Body of pancreas (tissue), 4 donors: ENCODE results near the gene TMPRSS13. TPM values are rescaled to one million over a fixed set of nuclear protein-coding genes. Genes with fewer than 3 reads are reported as not detected.

ENCODE experiments used
- ATAC-seq: fragments of 150-250 bp; one replicate; pipeline ENCODE4 v1.9.1; 2016
- DNase-seq, 4 donors: peaks; one replicate each; pipeline ENCODE4 v3.0.0-alpha.2; 2019
- H3K27ac ChIP-seq, 4 donors: fragments of 200-600 bp; sonication (generic); 1 replicate in 3 of 4; 2 replicates in 1 of 4; pipeline versions ENCODE4 v1.5.1 to v1.6.1; 2016 to 2019; ENCODE audit warnings: mild to moderate bottlenecking in 1 of 4, mixed read lengths in 1 of 4, moderate library complexity in 1 of 4
- H3K27me3 ChIP-seq, 2 donors: fragments of 200-600 bp; sonication (generic); one replicate each; pipeline ENCODE4 v1.6.0; 2016; ENCODE audit warnings: mild to moderate bottlenecking in 1 of 2
- H3K36me3 ChIP-seq, 2 donors: fragments of 200-600 bp; sonication (generic); replicated peaks in 1 of 2; 2 replicates each; pipeline ENCODE4 v1.5.1; 2016; ENCODE audit warnings: low read depth in 2 of 2; ENCODE audit not compliant: insufficient read depth in 1 of 2
- H3K4me1 ChIP-seq: fragments of 200-600 bp; sonication (generic); one replicate; pipeline ENCODE4 v1.6.0; 2016
- H3K4me3 ChIP-seq, 2 donors: fragments of 200-600 bp; sonication (generic); 1 replicate in 1 of 2; 2 replicates in 1 of 2; pipeline ENCODE4 v1.5.1; 2016 to 2019
- H3K9me3 ChIP-seq, 3 donors: fragments of 200-600 bp; sonication (generic); 1 replicate in 2 of 3; 2 replicates in 1 of 3; pipeline ENCODE4 v1.5.1; 2016
- POLR2A ChIP-seq, 3 donors: fragments of 450-650 bp; IDR thresholded peaks; one replicate each; pipeline ENCODE4 v1.6.1; 2016; ENCODE audit warnings: antibody characterized with exemption in 3 of 3, mild to moderate bottlenecking in 2 of 3
- WGBS, 2 donors: methylation state at CpG; one replicate each; pipeline ENCODE4 v1.1.5; 2017; 5-methylcytosine and 5-hydroxymethylcytosine counted together
- intact Hi-C: fragments of 100-400 bp; cut with DNase I; formaldehyde crosslinking; loops from one replicate; pipeline ENCODE4 v1.15.1; 2023
- total RNA-seq, 2 donors: library from RNA; depleted of rRNA; stranded (reverse); fragments of >200 nt; gene quantifications; one replicate each; pipeline ENCODE4 v1.1.0, GENCODE V29; 2016
- TF ChIP-seq, protein P1 (sequence below), 7 experiments: fragments of 450-650 bp in 4 of 7; fragments of 200-600 bp in 3 of 7; sonication (generic) in 3 of 7; IDR thresholded peaks; one replicate each; pipeline ENCODE4 v1.5.1; 2016 to 2019; ENCODE audit warnings: antibody characterized with exemption in 7 of 7

Gene TMPRSS13
- total RNA-seq, 2 donors from 2014 or later: 1.6 to 4.9 TPM

DNA sequence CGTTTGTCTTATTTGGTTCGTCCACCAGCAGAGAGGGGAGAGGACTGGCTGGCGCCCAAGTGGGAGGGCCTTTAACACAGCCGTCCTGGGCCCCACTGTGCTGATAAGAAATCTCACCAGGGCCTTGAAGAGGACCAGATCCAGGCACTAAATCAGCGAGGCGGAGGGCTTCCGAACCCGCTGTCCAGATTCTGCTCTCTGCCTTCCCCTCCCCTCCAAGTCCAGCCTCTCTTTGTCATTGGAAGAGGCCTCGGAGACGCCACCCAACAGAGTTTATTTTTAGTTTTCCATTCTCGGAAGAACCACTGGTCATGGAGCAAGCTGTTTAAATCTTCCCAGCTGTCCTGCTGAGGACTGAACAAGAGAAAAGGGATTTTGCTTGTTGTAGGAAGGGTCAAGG lies 43.4 kb downstream of the TMPRSS13 start:
- Histone ChIP-seq H3K27me3 (no peaks in the 10 kb centered on the region), H3K27ac (peak overlapping the region in 2 of 4 donors; percentile 19 to 20), H3K36me3 (no peaks in the 10 kb centered on the region), H3K4me3 (no peak overlapping the region), H3K9me3 (no peaks in the 10 kb centered on the region), H3K4me1 (no peaks in the 10 kb centered on the region)
- intact Hi-C loops: no loop called here
- ATAC-seq (peak; percentile 47), DNase-seq (peak in 3 of 4 donors; percentile 40 to 52 (median 51))
- TF ChIP-seq, protein P1, sequence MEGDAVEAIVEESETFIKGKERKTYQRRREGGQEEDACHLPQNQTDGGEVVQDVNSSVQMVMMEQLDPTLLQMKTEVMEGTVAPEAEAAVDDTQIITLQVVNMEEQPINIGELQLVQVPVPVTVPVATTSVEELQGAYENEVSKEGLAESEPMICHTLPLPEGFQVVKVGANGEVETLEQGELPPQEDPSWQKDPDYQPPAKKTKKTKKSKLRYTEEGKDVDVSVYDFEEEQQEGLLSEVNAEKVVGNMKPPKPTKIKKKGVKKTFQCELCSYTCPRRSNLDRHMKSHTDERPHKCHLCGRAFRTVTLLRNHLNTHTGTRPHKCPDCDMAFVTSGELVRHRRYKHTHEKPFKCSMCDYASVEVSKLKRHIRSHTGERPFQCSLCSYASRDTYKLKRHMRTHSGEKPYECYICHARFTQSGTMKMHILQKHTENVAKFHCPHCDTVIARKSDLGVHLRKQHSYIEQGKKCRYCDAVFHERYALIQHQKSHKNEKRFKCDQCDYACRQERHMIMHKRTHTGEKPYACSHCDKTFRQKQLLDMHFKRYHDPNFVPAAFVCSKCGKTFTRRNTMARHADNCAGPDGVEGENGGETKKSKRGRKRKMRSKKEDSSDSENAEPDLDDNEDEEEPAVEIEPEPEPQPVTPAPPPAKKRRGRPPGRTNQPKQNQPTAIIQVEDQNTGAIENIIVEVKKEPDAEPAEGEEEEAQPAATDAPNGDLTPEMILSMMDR (IDR thresholded peaks at IDR 0.05): no peak
- TF ChIP-seq POLR2A (IDR thresholded peaks at IDR 0.05): no peak
- 54 to 66% methylated on average over 11 of the region's 11 CpGs for WGBS, 2 donors

DNA sequence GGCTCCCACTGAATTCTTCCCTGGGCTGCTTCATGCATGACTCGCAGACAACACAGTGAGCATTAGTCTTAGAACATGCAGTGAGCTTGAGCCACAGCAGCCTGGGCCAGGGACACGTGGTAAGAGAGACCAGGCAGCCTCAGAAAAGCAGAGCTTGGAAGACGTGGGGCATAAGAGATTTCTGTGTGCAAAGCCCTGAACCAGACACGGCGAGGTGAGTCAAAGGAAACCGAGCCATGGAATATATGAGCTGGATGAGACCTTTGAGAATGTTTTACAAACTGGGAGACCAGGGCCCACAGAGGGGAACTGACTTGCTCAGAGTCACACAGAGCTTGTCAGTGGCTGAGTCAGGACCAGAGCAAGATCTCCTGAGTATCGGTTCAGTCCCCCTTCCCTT lies 44.2 kb downstream of the TMPRSS13 start:
- no peak overlapping the region for H3K4me3 ChIP-seq
- no peaks in the 10 kb centered on the region for H3K27me3 ChIP-seq
- no peak for TF ChIP-seq POLR2A (IDR thresholded peaks at IDR 0.05)
- TF ChIP-seq, protein P1 (IDR thresholded peaks at IDR 0.05): no peak
- no peaks in the 10 kb centered on the region for H3K36me3 ChIP-seq
- H3K27ac ChIP-seq: peak overlapping the region in 1 of 4 donors; percentile 19
- DNase-seq: no peak
- 77 to 81% methylated on average over 7 of the region's 7 CpGs for WGBS, 2 donors
- ATAC-seq: peak; percentile 31
- H3K4me1 ChIP-seq: no peaks in the 10 kb centered on the region
- intact Hi-C loops: no loop called here
- no peaks in the 10 kb centered on the region for H3K9me3 ChIP-seq

DNA sequence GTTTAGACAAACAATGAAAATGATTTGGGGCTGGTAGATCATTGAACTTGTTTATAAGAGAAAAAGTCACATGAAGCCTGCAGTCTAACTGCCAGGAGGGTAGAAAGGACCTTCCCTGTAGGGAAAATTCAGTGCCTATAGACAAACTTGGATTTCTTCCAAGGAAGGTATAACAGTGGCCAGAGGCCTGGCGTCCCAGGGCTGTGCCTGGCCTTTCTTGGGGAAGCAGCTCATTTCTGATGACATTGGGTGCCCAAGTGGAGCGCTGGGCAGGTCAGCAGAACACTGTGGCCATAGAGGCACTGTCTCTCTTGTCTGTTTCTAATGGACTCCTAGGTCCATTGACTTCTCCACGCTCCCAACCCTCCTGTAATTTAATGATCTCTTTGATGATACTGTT lies 46.1 kb downstream of the TMPRSS13 start:
- no peak for ATAC-seq
- H3K27ac ChIP-seq: no peak overlapping the region
- no peak for DNase-seq

DNA sequence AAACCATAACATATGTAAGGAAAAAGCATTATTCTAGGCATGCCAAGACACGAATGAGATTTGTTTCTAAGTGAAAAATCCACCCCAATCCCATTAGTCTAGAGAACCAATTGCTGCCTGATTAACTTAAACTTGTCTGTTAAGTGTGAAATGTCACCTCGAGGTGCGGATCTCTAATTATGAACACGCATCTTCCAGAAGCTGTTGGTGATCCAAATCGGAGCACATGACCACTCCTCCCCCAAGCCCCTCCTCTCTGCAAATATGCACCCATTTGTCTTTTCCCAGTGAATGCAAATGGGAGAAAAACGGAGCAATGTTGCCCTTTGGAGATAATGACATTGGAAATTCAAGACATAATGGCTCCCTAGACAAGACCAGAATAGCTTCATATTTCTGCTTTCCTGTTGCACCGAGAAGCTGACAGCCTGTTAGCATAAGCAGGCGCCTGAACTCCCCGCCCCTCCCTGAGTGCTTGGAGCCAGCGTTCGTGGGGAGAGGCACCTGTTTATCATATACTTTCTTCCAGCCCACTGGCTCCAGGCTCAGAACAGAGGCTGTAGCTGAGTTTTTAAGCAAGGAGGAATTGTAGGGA lies 46.8 kb downstream of the TMPRSS13 start:
- no peaks in the 10 kb centered on the region for H3K4me1 ChIP-seq
- H3K4me3 ChIP-seq: no peak overlapping the region
- no peaks in the 10 kb centered on the region for H3K36me3 ChIP-seq
- H3K9me3 ChIP-seq: no peaks in the 10 kb centered on the region
- H3K27me3 ChIP-seq: no peaks in the 10 kb centered on the region
- no peak overlapping the region for H3K27ac ChIP-seq
- 24 to 35% methylated on average over 9 to 11 of the region's 11 CpGs for WGBS, 2 donors
- DNase-seq (peak in 1 of 4 donors; percentile 28), ATAC-seq (no peak)
- TF ChIP-seq, protein P1 (IDR thresholded peaks at IDR 0.05): no peak
- TF ChIP-seq POLR2A (IDR thresholded peaks at IDR 0.05): no peak
- intact Hi-C loops: no loop called here

More for the DNA sequence above, 46.1 kb downstream of the TMPRSS13 start:
- no peaks in the 10 kb centered on the region for H3K27me3 ChIP-seq
- no peaks in the 10 kb centered on the region for H3K4me1 ChIP-seq
- H3K9me3 ChIP-seq: no peaks in the 10 kb centered on the region
- intact Hi-C loops: no loop called here
- 52 to 72% methylated on average over 2 to 3 of the region's 3 CpGs for WGBS, 2 donors
- H3K4me3 ChIP-seq: no peak overlapping the region
- H3K36me3 ChIP-seq: no peaks in the 10 kb centered on the region
- TF ChIP-seq, protein P1 (IDR thresholded peaks at IDR 0.05): no peak
- TF ChIP-seq POLR2A (IDR thresholded peaks at IDR 0.05): no peak

DNA sequence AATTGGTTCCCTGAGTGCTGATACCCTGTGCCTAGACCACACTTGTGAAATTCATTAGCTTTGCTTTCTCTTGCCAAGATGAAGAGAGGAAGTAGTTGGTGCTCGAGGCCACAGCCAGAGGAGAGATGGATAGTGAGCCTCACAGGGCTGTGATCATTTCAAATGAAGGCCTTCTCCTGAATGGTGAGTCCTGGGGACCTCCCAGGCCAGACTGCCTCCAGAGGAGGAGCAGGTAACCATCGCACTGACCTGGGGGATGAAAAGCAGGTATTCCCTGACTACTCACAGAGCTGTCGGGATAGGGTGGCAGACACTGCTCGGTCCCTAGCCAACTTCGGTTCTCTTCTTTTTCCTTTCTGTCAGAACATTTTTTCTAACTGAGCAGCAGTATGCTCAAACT lies 48.0 kb downstream of the TMPRSS13 start:
- intact Hi-C loops: no loop called here
- no peaks in the 10 kb centered on the region for H3K9me3 ChIP-seq
- H3K4me1 ChIP-seq: peaks cover 9% of the 10 kb centered on the region
- no peak for TF ChIP-seq POLR2A (IDR thresholded peaks at IDR 0.05)
- TF ChIP-seq, protein P1 (IDR thresholded peaks at IDR 0.05): no peak
- no peak overlapping the region for H3K4me3 ChIP-seq
- DNase-seq (no peak), ATAC-seq (no peak)
- no peaks in the 10 kb centered on the region for H3K36me3 ChIP-seq
- 85 to 86% methylated on average over 5 of the region's 5 CpGs for WGBS, 2 donors
- no peak overlapping the region for H3K27ac ChIP-seq
- no peaks in the 10 kb centered on the region for H3K27me3 ChIP-seq
